Skeletal muscle tissue (tissue), 4 donors: Measurements from ENCODE around the gene HOOK2. TPM values are rescaled to one million over a fixed set of nuclear protein-coding genes. Genes with fewer than 3 reads are reported as not detected.
A peak's percentile ranks its signal among the peaks of the same experiment; 100 is the strongest.

Experiments used
- H3K27ac ChIP-seq: one replicate; pipeline ENCODE4 v1.7.0; 2013; ENCODE audit warnings: mild to moderate bottlenecking, low read depth, low read length, inconsistent platforms
- H3K27me3 ChIP-seq, 3 donors: one replicate each; pipeline ENCODE4 v1.7.0; 2013; ENCODE audit warnings: low read length in 3 of 3; ENCODE audit not compliant: control insufficient read depth in 3 of 3, insufficient read depth in 3 of 3
- H3K36me3 ChIP-seq, 3 donors: one replicate each; pipeline ENCODE4 v1.7.0; 2013; ENCODE audit warnings: low read length in 3 of 3; ENCODE audit not compliant: control insufficient read depth in 3 of 3, insufficient read depth in 3 of 3
- H3K4me1 ChIP-seq, 3 donors: one replicate each; pipeline ENCODE4 v1.7.0; 2013; ENCODE audit warnings: low read length in 3 of 3, mild to moderate bottlenecking in 3 of 3; ENCODE audit not compliant: control insufficient read depth in 3 of 3, insufficient read depth in 3 of 3
- H3K4me3 ChIP-seq, 3 donors: one replicate each; pipeline ENCODE4 v1.7.0; 2013; ENCODE audit warnings: low read length in 3 of 3
- H3K9ac ChIP-seq, 3 donors: one replicate each; pipeline ENCODE4 v1.7.0; 2013; ENCODE audit warnings: low read length in 3 of 3, mild to moderate bottlenecking in 3 of 3, moderate library complexity in 2 of 3, low read depth in 1 of 3
- H3K9me3 ChIP-seq, 3 donors: one replicate each; pipeline ENCODE4 v1.7.0; 2013; ENCODE audit warnings: low read length in 3 of 3; ENCODE audit not compliant: control insufficient read depth in 3 of 3
- total RNA-seq: library from RNA; depleted of rRNA; stranded (reverse); fragments of >200 nt; gene quantifications from one replicate; pipeline ENCODE4 v1.2.3, GENCODE V29; 2014
- donor health status: Osteomylitis.

Gene HOOK2
- total RNA-seq, 1 donor from 2014 or later = 13.6 TPM

DNA sequence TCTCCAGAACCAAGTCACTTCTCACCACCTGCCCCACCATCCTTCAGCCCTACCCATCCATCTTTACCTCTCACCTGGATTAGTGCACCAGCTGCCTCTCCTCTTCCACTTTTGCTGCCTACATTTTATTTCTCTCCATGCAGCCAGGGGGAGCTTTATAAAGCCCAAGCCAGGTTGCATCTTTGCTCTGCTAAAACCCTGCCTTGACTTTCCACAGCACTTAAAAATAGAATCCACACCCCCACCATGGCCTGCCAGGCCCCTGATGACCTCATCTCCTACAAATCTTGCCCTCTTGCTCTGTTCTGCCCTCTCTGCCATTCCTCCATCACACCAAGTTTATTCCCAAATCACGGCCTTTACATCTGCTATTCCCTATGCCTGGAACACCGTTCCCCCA, 1.8 kb downstream of the HOOK2 start:
- Histone ChIP-seq H3K4me1 (peaks cover 51 to 67% (median 65%) of the 10 kb centered on the region in 3 donors), H3K27ac (peak overlapping the region; percentile 85), H3K4me3 (peak overlapping the region in 1 of 3 donors; percentile 35), H3K36me3 (peaks cover 5 to 15% (median 13%) of the 10 kb centered on the region in 3 donors), H3K9ac (peak overlapping the region in 2 of 3 donors; percentile 24 to 45), H3K9me3 (no peaks in the 10 kb centered on the region), H3K27me3 (no peaks in the 10 kb centered on the region)

- Histone ChIP-seq H3K27ac (peak overlapping the region; percentile 85), H3K4me1 (peaks cover 44 to 58% (median 57%) of the 10 kb centered on the region in 3 donors), H3K4me3 (peak overlapping the region in 1 of 3 donors; percentile 54)
Measured at GRCh38 chr19:12772323-12772722, 3.0 kb downstream of the HOOK2 start.

GRCh38 chr19:12770922-12771321, 4.4 kb downstream of the HOOK2 start:
- Histone ChIP-seq H3K9me3 (no peaks in the 10 kb centered on the region), H3K4me3 (no peak overlapping the region), H3K4me1 (peaks cover 43 to 61% (median 55%) of the 10 kb centered on the region in 3 donors), H3K9ac (peak overlapping the region in 1 of 3 donors; percentile 25), H3K27me3 (no peaks in the 10 kb centered on the region), H3K36me3 (peaks cover 11 to 26% (median 26%) of the 10 kb centered on the region in 3 donors), H3K27ac (no peak overlapping the region)

More at GRCh38 chr19:12772323-12772722, 3.0 kb downstream of the HOOK2 start:
- H3K9me3 ChIP-seq = no peaks in the 10 kb centered on the region
- H3K9ac ChIP-seq = peak overlapping the region in 2 of 3 donors; percentile 24 to 60
- H3K36me3 ChIP-seq = peaks cover 10 to 21% (median 21%) of the 10 kb centered on the region in 3 donors
- no peaks in the 10 kb centered on the region for H3K27me3 ChIP-seq

DNA sequence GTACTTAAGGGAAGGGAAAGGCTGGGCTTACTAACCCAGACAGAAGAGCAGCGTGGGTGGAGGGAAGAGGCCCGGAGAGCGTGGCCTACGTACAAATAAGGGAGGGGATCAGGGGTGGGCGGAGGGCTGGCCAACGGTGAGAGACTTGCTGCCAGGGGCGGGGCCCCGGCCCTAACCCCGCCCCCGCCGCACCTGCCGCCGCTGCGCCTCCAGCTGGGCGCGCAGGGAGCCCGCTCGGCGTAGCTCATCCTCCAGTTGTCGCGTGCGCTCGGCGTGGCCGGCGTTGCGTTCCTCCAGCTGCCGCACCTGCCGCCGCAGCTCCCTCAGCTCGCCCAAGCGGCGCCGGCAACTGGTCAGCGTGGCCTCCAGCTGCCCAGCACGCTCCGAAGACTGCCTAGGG, 5.7 kb downstream of the HOOK2 start:
- Histone ChIP-seq H3K4me1 (peaks cover 38 to 58% (median 50%) of the 10 kb centered on the region in 3 donors), H3K9me3 (no peaks in the 10 kb centered on the region), H3K27ac (no peak overlapping the region)

DNA sequence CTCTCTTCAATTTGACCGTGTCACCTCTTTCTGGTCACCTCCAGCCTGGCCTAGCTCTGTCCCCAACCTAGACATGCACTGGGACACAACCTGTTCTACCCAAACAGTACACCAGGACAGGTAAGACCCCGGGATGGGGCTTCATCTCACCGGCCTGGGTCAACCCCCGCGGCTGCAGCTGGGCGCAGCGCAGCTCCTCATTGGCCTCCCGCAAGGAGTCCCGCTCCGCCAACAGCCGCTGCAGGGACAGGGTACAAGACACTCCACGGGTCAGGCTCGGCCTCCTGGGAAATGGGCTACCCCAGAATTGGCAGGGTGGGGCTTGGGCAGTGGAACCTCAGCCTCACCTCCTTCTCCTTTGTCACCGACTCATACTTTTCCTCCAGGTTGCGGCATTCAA, 7.7 kb downstream of the HOOK2 start:
- Histone ChIP-seq H3K4me3 (no peak overlapping the region), H3K9me3 (no peaks in the 10 kb centered on the region), H3K27ac (no peak overlapping the region), H3K27me3 (no peaks in the 10 kb centered on the region), H3K4me1 (peaks cover 19 to 39% (median 37%) of the 10 kb centered on the region in 3 donors), H3K9ac (no peak overlapping the region), H3K36me3 (peaks cover 22 to 44% (median 40%) of the 10 kb centered on the region in 3 donors)

More for the DNA sequence above, 5.7 kb downstream of the HOOK2 start:
- Histone ChIP-seq H3K4me3 (no peak overlapping the region), H3K9ac (peak overlapping the region in 1 of 3 donors; percentile 54), H3K27me3 (no peaks in the 10 kb centered on the region), H3K36me3 (peaks cover 14 to 37% (median 32%) of the 10 kb centered on the region in 3 donors)

DNA sequence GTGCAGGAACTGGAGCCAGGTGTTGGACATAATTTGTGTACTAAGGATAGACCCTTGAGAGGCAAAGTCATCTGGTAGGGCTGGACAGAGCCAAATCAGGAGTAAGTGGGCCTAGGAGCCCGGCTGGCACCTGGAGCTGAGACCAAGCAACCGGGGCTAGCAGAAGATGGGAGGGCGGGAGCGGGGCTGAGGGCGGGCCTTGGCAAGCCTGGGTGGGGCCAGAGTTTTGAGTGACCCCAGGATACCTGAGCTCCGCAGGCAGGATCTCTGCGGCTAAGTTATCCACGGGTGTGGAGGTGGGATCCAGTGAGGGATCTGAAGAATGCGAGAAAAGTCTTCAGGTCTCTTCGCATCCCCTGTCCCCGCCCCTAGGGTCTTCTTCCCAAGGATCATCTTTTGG, 8.2 kb downstream of the HOOK2 start:
- H3K4me3 ChIP-seq = no peak overlapping the region
- H3K36me3 ChIP-seq = peaks cover 22 to 44% (median 40%) of the 10 kb centered on the region in 3 donors
- H3K4me1 ChIP-seq = peaks cover 14 to 35% (median 32%) of the 10 kb centered on the region in 3 donors
- no peaks in the 10 kb centered on the region for H3K27me3 ChIP-seq
- H3K27ac ChIP-seq = no peak overlapping the region
- no peaks in the 10 kb centered on the region for H3K9me3 ChIP-seq
- no peak overlapping the region for H3K9ac ChIP-seq

DNA sequence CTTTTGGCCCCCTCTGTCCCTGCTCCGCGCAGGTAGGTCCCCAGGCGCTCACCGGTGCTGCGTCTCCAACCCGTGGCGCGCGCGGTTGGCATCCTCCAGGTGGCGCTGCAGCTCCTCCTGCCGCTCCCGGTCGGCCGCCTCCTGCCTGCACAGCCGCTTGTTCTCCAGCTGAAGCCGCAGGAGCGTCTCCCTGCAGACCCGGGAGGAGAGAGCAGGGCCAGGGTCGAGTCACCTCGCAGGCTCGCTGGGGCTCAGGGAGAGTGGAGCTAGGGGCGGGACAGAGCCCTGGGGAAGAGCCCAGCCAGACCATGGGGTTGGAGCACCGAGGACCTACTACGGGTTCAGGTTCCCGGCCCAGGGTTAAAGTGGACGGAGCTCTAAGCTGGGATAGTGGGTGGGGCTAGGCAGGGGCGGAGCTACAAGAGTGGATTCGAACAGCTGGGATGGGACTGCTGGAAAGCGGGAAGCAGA, 9.3 kb downstream of the HOOK2 start:
- Histone ChIP-seq H3K36me3 (peaks cover 22 to 43% (median 41%) of the 10 kb centered on the region in 3 donors), H3K4me3 (peak overlapping the region in 2 of 3 donors; percentile 56 to 67)

DNA sequence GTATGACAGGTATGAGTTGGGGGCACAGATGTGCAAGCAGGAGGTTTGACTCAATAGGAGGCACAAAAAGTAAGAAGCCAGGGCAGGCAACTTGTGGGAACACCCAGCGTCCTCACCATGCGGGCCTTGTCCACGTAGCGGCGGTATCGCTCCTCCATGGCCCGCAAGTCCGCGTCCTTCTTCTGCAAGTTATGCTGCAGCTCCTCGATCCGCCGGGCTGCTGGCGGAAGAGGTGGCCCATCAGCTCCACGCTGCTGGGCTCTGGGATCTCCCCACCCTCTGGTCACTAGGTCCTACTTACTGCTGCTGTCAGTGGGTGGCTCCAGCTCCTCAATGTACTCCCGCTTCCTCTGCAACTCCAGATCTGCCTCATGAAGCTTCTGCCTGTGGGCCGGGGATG, 10.7 kb downstream of the HOOK2 start:
- Histone ChIP-seq H3K27me3 (no peaks in the 10 kb centered on the region), H3K27ac (no peak overlapping the region), H3K9ac (no peak overlapping the region), H3K4me1 (peaks cover 0 to 12% (median 8%) of the 10 kb centered on the region in 3 donors), H3K36me3 (peaks cover 16 to 36% (median 31%) of the 10 kb centered on the region in 3 donors), H3K9me3 (no peaks in the 10 kb centered on the region), H3K4me3 (no peak overlapping the region)

More for the DNA sequence above, 9.3 kb downstream of the HOOK2 start:
- Histone ChIP-seq H3K9ac (peak overlapping the region; percentile 33 to 50 (median 40)), H3K27ac (no peak overlapping the region), H3K9me3 (no peaks in the 10 kb centered on the region), H3K27me3 (no peaks in the 10 kb centered on the region), H3K4me1 (peaks cover 6 to 26% (median 22%) of the 10 kb centered on the region in 3 donors)

DNA sequence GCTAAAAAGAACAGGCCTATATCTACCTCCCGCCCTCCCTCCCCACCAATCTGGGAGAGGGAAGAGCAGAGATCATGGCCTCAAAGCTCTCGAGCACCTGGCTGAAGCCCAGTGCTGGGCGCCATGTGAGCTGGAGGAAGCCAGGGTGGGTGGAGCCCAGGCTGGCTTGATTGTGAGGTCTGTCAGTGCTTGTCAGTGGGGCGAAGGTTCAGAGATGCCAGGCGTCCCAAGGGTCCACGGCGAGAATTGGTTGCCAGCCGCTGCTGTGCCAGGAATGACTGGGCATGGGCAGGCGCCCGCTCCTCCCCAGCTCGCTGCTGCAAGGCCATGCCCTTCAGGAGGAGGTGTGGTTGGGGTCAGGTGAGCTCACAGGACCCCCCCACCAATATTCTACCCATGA, 12.3 kb downstream of the HOOK2 start:
- H3K36me3 ChIP-seq = peaks cover 16 to 35% (median 28%) of the 10 kb centered on the region in 3 donors
- no peaks in the 10 kb centered on the region for H3K27me3 ChIP-seq
- peaks cover 0 to 10% (median 8%) of the 10 kb centered on the region in 3 donors for H3K4me1 ChIP-seq
- H3K27ac ChIP-seq = no peak overlapping the region
- peak overlapping the region in 1 of 3 donors; percentile 40 for H3K9ac ChIP-seq
- no peak overlapping the region for H3K4me3 ChIP-seq
- H3K9me3 ChIP-seq = no peaks in the 10 kb centered on the region

- no peaks in the 10 kb centered on the region for H3K9me3 ChIP-seq
- H3K4me1 ChIP-seq = peaks cover 0 to 14% (median 7%) of the 10 kb centered on the region in 3 donors
- peaks cover 2 to 14% (median 8%) of the 10 kb centered on the region in 3 donors for H3K27me3 ChIP-seq
- no peak overlapping the region for H3K9ac ChIP-seq
- H3K27ac ChIP-seq = no peak overlapping the region
- H3K36me3 ChIP-seq = peaks cover 8 to 12% (median 11%) of the 10 kb centered on the region in 3 donors
- H3K4me3 ChIP-seq = no peak overlapping the region
Measured at GRCh38 chr19:12759686-12760085, 15.7 kb downstream of the HOOK2 start.
